NCI-H510A (cell line): ENCODE measurements around the gene KCP.
"Not testable (repeated sequence)": the region's sequence is repeated elsewhere in the genome, so short reads cannot be mapped to it uniquely, and the experiment has no call there.

Experiments used
- DNase-seq: peaks from one replicate; lab custom pipeline; 2025; lab: John Stamatoyannopoulos, UW

KCP gene

DNA sequence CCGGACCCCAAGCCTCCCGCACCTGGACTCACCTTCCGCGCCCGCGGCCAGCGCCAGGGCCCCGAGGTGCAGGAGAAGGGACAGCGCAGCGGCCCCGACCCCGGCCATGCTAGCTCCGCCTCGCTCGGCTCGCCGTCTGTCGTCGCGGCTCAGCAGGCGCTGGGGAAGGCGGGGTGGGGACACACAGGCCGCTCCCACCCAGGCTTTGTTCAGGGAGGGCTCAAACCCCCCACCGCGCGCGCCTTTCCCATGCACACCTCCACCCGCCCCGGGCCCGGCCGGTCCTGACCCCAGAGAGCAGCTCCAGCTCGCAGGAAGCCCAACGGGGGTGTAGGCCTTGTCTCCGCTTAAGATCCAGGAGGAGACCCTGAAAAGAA is at the start of gene KCP:
Gene KCP, minus strand, starts transcription at position 141 of the 377 bp plus-strand sequence. Its CDS starts 33 bp downstream, at position 108.
- no peak for DNase-seq

DNA sequence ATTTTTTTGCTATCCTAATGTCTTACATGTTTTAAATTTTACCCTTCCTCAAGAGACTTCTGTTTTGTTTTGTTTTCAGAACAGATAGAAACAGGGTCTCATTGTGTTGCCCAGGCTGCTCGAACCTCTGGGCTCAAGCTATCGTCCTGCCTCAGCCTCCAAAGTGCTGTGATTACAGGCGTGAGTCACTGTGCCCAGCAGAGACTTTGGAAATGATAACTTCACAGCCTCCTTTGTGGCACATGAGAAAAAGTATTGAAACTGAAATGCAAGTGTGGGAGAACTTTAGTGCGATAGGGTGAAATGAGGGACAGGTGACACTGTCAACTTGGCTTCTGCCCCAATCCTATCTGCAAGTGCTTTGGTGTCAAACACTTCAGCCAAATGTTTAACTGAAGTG is 48.8 kb upstream of the KCP start:
- DNase-seq, result no peak

DNA sequence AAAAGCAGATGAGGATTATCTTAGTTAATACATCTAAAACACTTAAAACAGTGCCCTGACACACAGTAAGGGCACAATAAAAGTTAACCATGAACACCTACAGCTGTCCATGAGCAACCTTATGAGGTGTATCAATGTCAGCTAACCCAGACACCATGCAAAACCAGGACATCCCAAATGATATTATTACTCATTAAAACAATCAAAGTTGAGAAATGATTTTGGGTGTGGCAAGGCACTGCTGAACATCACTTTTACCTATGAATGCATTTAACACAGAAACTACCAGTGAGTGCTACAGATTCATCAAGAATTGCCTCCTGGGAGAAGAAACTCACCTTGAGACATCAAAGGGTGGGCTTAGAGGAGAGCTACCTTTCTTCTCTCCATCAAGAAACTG is 45.5 kb upstream of the KCP start:
- no peak for DNase-seq

DNA sequence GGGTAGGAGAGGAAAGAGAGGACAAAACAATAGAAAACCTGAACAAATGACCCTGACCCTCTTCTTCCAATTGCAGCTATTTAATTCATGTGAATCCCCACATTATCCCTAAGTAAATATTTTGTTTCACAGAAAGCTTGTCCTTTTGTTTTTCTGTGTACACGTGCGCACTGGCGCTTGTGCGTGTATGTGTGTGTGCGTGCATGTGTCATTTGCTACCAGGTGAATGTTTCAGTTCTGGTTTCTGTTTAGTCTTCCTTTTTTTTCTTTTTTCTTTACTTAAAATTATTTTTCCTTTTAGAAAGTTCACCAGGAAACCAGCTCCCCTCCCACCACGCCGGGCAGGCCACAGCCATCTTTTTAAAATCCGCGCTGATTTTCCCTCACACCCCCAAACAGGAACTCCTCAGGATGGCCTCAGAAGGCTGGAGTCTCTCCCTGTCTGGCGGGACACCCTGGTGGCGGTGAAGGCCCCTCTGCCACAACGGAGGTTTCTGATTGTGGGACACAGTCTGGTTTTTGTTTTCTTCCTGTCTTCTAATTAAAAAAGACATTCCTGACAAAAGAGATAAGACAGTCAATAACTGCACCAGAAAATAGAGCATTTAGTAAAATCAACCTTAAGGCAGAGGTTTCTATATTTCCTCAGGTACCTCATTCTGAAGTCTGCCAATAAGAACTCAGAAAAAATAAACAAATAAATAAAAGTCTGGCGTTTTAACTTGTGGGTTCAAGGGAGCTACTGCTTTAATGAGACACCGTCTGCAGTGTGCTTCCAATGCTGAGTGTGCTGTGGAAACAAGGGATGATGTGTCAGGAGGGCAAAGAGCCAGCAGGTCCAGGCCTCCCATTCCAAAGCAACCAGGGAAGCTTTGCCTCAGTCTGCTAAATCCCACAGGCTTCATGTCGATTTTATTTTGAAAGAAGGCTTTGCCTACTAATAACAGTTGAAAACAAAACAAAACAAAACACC is 44.6 kb upstream of the KCP start:
- no peak for DNase-seq

DNA sequence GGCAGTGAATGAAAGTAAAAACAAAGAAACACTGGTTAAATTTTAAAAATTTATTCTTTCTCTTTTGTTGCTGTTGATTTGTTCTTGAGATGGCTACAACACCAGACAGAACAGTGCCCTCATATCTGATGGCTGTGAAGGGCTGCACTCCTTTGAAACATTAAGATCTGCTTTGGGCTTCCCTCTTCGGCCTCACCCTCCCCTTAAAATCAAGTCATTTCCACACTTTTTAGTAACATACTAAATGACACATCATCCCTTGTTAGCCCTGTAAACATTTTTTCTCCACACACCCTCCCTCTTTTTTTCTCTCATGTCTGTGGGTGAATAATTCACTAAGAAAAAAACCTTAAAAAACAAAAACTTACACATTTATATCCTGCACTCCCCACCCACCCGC is 43.6 kb upstream of the KCP start:
- DNase-seq, result no peak

DNA sequence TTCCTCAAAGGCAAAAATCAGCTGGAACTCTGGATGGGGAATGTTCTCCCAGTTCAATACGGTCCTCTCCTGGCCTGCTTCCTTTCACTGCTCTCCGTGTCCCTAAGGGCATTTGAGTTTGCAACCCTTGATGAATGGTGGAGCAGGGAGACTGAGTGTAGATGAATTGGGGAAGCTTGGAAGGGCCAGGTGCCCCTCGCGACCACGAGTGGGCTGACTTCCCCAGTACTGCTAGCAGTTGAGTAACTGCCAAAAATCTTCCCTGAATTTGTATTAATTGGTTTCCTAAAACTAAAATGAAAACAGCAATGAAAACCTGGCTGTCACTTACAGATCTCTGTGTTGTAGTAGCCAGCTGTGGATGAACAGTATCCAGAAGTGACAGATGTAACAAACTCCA is 40.8 kb upstream of the KCP start:
- no peak for DNase-seq

DNA sequence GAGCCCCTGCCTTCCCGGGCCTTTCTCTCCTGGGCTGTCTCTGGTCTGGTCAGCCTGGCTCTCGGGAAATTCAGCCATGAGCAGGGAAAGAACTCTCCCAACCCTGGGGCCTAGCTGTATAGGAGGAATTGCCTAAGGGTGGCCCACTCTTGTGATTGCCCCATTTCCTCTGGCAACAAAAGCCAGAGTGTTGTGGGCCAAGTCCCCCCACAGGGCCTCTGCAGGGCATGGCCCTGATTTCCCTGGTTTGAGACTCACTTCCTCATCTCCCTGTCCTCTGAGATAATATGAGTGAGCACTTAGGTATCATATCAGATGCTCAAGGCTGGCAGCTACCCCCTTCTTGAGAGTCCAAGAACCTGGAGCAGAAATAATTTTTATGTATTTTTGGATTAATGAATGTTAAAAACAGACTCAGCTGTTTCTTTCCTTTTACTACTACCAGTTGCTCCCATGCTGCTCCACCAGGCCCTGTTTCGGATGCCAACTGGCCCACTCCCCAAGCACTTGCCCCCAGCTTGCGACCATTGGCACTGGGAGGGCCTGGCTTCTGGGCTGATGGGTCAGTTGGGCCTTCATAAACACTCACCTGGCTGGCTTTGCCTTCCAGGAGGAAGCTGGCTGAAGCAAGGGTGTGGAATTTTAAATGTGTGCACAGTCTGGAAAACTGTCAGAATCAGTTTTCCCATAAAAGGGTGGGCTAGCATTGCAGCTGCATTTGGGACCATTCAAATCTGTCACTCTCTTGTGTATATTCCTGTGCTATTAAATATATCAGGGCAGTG is 38.7 kb upstream of the KCP start:
- no peak for DNase-seq

DNA sequence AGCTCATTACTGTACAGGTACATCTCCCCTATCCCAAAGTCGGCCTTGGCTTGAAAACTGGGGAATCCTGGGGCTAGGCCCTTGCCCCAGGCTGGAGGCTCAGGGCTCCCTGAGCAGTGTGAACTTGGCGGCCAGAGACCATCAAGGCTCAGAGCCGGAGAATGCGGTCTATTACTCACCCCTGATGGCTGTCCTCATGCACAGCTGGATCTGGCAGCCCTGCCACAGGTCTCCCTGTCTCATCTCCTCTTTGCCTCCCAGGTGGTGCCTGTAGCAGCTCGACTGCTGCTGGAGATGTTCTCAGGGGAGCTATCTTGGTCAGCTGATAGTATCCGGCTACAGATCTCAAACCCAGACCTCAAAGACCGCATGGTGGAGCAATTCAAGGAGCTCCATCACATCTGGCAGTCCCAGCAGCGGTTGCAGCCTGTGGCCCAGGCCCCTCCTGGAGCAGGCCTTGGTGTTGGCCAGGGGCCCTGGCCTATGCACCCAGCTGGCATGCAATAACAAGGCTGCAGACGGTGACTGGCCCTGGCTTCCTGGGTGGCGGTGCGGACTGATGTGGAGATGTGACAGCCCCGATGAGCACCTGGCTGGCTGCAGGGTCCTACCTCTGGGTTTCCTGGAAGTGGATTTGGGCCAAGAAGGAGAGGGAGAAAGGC is 37.9 kb upstream of the KCP start:
- DNase-seq, result no peak

DNA sequence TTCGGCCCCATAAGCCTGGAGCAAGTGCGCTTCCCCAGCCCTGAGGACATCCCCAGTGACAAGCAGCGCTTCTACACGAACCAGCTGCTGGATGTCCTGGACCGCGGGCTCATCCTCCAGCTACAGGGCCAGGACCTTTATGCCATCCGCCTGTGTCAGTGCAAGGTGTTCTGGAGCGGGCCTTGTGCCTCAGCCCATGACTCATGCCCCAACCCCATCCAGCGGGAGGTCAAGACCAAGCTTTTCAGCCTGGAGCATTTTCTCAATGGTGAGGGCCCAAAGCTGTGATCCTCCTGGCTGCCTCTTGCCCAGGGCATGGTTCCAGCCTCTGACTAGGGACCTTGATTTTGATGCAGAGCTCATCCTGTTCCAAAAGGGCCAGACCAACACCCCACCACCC is 37.3 kb upstream of the KCP start:
- no peak for DNase-seq

DNA sequence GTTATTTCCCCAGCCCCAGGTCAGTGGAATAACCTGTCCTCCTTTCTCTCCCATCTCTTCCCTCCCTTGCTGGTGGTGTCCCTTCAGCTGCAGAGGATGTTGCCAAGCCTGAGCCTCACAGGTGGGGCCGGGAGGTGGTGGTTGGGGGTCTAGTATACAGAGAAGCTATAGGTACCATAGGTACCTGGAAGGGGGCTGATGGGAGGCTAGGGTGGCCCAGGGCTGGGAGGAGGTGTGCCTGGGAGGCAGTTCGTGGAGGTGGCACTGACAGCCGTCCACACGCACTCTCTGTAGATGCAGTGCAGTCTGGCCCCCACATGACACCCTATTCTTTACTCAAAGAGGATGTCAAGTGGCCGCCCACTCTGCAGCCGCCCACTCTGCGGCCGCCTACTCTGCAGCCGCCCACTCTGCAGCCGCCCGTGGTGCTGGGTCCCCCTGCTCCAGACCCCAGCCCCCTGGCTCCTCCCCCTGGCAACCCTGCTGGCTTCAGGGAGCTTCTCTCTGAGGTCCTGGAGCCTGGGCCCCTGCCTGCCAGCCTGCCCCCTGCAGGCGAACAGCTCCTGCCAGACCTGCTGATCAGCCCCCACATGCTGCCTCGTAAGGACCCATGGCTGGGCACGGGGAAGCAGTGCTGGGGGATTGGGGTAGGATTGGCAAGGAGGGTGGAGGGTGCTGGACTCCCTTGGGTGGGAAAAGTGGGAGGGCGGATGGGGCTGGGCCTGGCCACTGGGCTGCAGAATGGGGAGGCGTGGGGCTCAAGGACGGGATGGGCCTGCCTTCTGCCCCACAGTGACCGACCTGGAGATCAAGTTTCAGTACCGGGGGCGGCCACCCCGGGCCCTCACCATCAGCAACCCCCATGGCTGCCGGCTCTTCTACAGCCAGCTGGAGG is 36.7 kb upstream of the KCP start:
- DNase-seq, result no peak

DNA sequence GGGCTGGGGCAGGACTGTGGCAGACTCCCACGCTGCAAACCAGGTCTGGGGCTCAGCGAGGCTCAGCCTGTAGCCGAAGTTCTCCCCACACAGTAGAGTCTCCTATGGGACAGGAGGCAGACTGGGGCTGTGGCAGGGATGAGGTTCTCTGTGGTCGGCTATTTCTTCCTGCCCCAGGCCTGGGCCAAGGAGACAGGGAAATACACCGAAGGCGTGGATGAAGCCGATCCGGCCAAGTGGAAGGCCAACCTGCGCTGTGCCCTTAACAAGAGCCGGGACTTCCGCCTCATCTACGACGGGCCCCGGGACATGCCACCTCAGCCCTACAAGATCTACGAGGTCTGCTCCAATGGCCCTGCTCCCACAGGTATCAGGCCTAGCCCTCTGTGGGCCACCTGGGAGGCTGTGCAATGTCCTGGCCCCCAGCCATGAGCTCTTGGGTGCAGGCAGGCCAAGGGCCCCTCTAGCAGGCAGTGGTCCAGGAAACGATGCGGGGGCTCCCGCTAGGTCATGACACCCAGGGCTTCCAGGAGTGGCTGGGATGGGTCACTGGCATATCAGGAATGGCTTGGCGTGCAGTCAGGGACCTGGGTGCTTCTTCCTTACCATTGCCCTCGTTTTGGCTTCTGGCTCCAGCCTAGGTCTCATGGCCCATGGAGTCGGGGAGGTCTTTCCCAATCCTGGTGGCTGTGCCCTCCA is 35.3 kb upstream of the KCP start:
- no peak for DNase-seq

DNA sequence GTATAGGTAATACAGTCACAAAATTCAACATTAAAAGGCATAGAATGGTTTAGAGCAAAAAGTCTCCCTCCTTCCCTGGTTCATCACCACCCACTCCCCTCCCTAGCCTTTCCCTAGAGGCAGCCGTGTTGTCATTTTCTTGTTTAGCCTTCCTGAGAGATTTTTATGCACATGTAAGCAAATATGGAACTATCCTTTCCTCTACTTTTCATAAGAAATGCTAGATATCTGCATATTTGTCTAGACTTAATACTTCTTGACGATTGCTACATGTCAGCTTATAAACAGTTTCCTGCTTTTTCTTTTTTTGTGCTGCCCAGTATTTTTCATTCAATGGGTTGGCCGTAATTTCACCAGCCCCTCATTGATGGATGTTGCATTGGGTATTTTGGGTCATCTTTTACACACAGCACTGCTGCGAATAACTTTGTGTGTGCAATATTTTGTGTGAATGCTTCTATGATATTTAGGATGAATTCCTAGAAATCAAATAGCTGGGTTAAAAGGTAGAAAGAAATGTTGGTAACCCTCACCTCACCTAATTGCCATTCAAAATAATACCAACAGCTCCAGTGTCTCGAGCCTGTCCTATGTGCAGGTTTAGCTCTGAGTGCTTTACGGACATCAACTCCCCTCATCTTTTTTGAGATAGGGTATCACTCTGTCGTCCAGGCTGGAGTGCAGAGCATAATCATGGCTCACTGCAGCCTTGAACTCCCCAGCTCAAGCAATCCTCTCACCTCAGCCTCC is 34.2 kb upstream of the KCP start:
- DNase-seq, result no peak

DNA sequence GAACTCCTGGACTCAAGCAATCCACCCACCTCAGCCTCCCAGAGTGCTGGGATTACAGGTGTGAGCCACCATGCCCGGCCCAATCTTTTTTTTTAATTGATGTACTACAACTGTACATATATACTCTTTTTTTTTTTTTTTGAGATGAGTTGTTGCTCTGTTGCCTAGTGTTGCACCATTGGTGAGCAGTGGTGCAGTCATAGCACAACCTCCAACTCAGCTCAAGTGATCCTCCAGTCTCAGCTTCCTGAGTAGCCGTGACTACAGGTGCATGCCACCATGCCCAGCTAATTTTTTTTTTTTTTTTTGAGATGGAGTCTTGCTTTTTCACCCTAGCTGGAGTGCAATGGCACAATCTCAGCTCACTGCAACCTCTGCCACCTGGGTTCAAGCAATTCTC is 32.7 kb upstream of the KCP start:
- DNase-seq, result not testable (repeated sequence)

DNA sequence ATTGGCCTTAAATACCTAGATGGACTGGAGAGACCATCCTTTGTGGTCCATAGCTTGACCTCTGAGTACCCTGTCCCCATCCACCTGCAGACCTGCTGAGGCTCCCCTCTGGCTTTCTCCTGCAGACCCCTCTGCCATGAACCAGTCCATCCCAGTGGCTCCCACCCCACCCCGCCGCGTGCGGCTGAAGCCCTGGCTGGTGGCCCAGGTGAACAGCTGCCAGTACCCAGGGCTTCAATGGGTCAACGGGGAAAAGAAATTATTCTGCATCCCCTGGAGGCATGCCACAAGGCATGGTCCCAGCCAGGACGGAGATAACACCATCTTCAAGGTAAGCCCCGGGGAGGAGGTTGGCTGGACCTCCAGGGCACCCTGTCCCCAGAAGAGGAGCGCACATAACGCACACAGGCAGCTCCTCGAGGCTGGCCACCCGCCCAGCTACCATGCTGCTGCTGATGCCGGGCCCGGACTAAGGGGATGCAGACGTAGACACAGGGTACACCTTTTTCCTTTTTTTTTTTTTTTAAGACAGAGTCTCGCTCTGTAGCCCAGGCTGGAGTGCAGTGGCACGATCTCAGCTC is 31.5 kb upstream of the KCP start:
- no peak for DNase-seq

DNA sequence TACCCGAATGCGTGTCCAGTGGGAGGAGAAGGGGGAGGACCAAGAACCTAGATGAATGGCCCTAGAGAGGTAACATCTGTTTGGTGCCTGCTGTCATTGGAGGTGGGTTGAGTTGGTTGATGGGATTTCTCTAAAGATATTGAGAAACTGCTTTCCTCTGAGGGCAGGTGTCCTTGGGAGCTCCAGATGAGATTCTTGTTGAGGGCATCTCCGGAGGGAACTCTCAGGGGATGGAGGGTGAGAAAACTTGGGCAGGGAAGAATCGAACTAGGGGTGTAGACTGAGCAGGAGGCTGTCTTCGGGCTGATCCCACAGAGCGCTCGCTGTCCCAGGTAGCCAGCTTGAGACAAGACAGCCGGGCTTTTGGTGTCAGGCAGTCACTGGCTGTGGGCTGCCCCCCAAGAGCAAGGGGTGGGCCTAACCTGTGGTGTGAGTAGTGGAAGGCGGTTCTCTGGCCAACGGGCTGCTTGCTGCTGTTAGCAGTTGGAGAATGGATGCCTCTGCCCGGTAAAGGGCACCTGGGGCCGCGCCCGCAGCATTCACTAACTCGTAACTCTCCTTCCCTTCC is 30.9 kb upstream of the KCP start:
- DNase-seq, result no peak

DNA sequence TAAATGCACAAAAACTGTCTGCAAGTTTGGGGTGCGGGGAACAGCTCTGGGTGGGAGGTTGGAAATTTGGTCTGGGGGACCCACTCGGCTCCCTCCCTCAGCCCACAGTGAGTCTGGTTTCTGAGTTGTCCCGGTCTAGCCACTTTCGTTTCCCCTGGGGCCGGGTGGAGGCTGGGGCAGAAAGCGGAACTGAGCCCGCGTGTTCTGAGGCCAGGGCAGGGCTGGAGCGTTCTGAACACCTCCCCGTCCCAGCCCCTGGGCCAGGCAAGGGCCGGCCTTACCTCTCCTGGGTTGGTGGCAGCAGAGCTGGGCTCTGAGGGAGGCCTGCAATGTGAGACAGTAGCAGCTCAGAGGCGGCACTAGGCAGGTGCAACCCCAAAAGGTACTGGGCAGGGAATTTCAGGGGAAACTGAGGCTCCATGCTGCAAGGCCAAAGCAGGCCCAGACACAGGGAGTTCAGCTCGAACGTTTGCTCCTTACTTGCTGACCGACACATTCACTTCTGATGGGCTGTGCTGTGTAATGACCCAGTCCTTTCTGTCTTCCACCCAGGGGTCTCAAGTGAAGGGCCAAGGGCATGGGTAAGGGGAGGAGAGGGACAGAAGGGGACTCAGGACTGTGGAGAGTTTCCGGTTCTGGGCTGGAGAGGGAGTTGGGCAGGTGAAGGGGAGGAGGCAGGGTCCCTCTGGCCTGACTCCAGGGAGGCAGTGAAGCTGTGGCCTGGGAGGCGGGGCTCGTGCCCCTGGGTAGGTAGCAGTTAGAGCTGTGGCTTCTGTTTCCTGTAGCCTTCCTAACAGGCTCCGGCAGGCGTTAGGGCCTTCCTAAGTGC is 30.2 kb upstream of the KCP start:
- peak; percentile 48 for DNase-seq

DNA sequence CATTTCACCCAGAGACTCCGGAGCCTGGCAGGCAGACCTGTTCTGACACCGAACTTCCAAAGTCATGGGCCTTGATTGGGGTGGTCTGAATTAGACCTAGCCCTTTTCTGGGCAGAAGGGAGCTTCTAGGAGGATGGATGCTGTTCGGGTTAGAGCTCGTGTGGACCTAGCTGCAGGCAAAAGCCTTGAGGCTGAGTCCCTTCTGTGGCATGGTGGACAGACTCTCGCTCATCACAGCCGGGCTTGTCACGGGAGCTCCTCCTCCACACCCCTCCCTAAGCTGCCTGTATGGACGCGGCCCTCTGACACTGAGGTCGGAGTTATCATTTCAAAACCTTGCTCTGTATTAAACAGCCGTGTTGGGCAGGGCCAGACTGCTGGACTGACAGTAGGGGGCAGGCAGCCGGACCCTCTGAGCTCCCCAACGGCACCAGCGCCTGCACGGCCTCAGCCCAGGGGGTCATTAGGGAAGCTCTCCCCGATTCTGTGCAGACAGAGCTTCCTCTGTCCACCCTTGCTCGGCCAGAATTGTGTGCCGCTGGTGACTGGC is 29.4 kb upstream of the KCP start:
- DNase-seq, result no peak
